ENCODE data around the gene LRRC7. TPM values are rescaled to one million over a fixed set of nuclear protein-coding genes. Genes with fewer than 3 reads are reported as not detected.

Gene LRRC7
- total RNA-seq, 4 donors from 2014 or later = 11.1 to 21.3 (median 14.1) TPM

- no peaks in the 10 kb centered on the region for H3K9me3 ChIP-seq
- no peaks in the 10 kb centered on the region for H3K27me3 ChIP-seq
- no peak for DNase-seq (ENCODE audit: low spot score in 2 of 2)
- 63 to 79% methylated on average over 2 of the region's 2 CpGs for WGBS, 2 donors
- TF ChIP-seq CTCF (IDR thresholded peaks at IDR 0.05) (no peak), POLR2A (IDR thresholded peaks at IDR 0.05) (no peak), EP300 (IDR thresholded peaks at IDR 0.05) (no peak)
- H3K4me1 ChIP-seq = peaks cover 0 to 4% (median 0%) of the 10 kb centered on the region in 4 donors
- no peaks in the 10 kb centered on the region for H3K36me3 ChIP-seq
- H3K27ac ChIP-seq = no peak overlapping the region
- H3K4me3 ChIP-seq = no peak overlapping the region
Observed at GRCh38 chr1:70066711-70067110, 499.0 kb downstream of the LRRC7 start.

GRCh38 chr1:70071601-70072000 is 503.9 kb downstream of the LRRC7 start:
- Histone ChIP-seq H3K4me1 (peaks cover 0 to 9% (median 0%) of the 10 kb centered on the region in 4 donors), H3K27ac (no peak overlapping the region), H3K36me3 (no peaks in the 10 kb centered on the region)

GRCh38 chr1:70072231-70072751 is 504.6 kb downstream of the LRRC7 start:
- no peaks in the 10 kb centered on the region for H3K36me3 ChIP-seq
- no peak overlapping the region for H3K4me3 ChIP-seq
- no peaks in the 10 kb centered on the region for H3K9me3 ChIP-seq
- DNase-seq (ENCODE audit: low spot score in 2 of 2) = no peak
- no peak overlapping the region for H3K27ac ChIP-seq
- peaks cover 0 to 9% (median 0%) of the 10 kb centered on the region in 4 donors for H3K4me1 ChIP-seq
- H3K27me3 ChIP-seq = no peaks in the 10 kb centered on the region
- TF ChIP-seq EP300 (IDR thresholded peaks at IDR 0.05) (no peak), CTCF (IDR thresholded peaks at IDR 0.05) (no peak), POLR2A (IDR thresholded peaks at IDR 0.05) (no peak)

More at GRCh38 chr1:70071601-70072000, 503.9 kb downstream of the LRRC7 start:
- H3K27me3 ChIP-seq = no peaks in the 10 kb centered on the region
- no peaks in the 10 kb centered on the region for H3K9me3 ChIP-seq
- no peak overlapping the region for H3K4me3 ChIP-seq
- DNase-seq (ENCODE audit: low spot score in 2 of 2) = peak in 1 of 2 donors; percentile 12
- 30% methylated on average over 4 of the region's 4 CpGs for WGBS, 2 donors
- no peak for TF ChIP-seq EP300 (IDR thresholded peaks at IDR 0.05)
- no peak for TF ChIP-seq CTCF (IDR thresholded peaks at IDR 0.05)
- TF ChIP-seq POLR2A (IDR thresholded peaks at IDR 0.05) = no peak

- WGBS, 2 donors = 79 to 80% methylated on average over 7 of the region's 7 CpGs
- DNase-seq (ENCODE audit: low spot score in 2 of 2) = no peak
Observed at GRCh38 chr1:70075761-70076160, 508.0 kb downstream of the LRRC7 start.

GRCh38 chr1:70077066-70077465 is 509.3 kb downstream of the LRRC7 start:
- WGBS, 2 donors = 85 to 95% methylated on average over 1 of the region's 1 CpG
- H3K36me3 ChIP-seq = no peaks in the 10 kb centered on the region
- TF ChIP-seq EP300 (IDR thresholded peaks at IDR 0.05) (no peak), CTCF (IDR thresholded peaks at IDR 0.05) (no peak), POLR2A (IDR thresholded peaks at IDR 0.05) (no peak)

More at GRCh38 chr1:70075761-70076160, 508.0 kb downstream of the LRRC7 start:
- Histone ChIP-seq H3K9me3 (no peaks in the 10 kb centered on the region), H3K27me3 (no peaks in the 10 kb centered on the region), H3K4me1 (peaks cover 0 to 9% (median 0%) of the 10 kb centered on the region in 4 donors), H3K27ac (no peak overlapping the region), H3K4me3 (no peak overlapping the region), H3K36me3 (no peaks in the 10 kb centered on the region)
- TF ChIP-seq CTCF (IDR thresholded peaks at IDR 0.05) = no peak
- TF ChIP-seq POLR2A (IDR thresholded peaks at IDR 0.05) = no peak
- TF ChIP-seq EP300 (IDR thresholded peaks at IDR 0.05) = no peak

More at GRCh38 chr1:70077066-70077465, 509.3 kb downstream of the LRRC7 start:
- Histone ChIP-seq H3K9me3 (no peaks in the 10 kb centered on the region), H3K27me3 (no peaks in the 10 kb centered on the region), H3K4me3 (no peak overlapping the region), H3K27ac (no peak overlapping the region), H3K4me1 (peaks cover 0 to 2% (median 0%) of the 10 kb centered on the region in 4 donors)
- no peak for DNase-seq (ENCODE audit: low spot score in 2 of 2)
